T follicular helper cell (primary cell): Measurements from ENCODE around the gene PHACTR2.
"Not testable (repeated sequence)": the region's sequence is repeated elsewhere in the genome, so short reads cannot be mapped to it uniquely, and the experiment has no call there.

ENCODE experiments used
- DNase-seq: peaks from one replicate; pipeline ENCODE4 v3.0.0-alpha.2; 2020; ENCODE audit warnings: low read depth

The PHACTR2 gene

GRCh38 chr6:143807103-143807772 lies 129.5 kb downstream of the PHACTR2 start:
- DNase-seq = no peak

- DNase-seq = no peak
Measured at GRCh38 chr6:143810745-143811144, 133.0 kb downstream of the PHACTR2 start.

- no peak for DNase-seq
Measured at GRCh38 chr6:143811501-143812157, 133.9 kb downstream of the PHACTR2 start.

- no peak for DNase-seq
Measured at GRCh38 chr6:143817621-143818020, 139.9 kb downstream of the PHACTR2 start.

GRCh38 chr6:143821359-143821758 lies 143.6 kb downstream of the PHACTR2 start:
- DNase-seq = no peak

GRCh38 chr6:143822584-143823024 lies 144.8 kb downstream of the PHACTR2 start:
- no peak for DNase-seq

GRCh38 chr6:143823548-143823947 lies 145.8 kb downstream of the PHACTR2 start:
- DNase-seq = no peak

GRCh38 chr6:143828572-143828971 lies 150.8 kb downstream of the PHACTR2 start:
- DNase-seq = no peak

GRCh38 chr6:143836150-143836549 lies 158.4 kb downstream of the PHACTR2 start:
- no peak for DNase-seq

- DNase-seq = no peak
Measured at GRCh38 chr6:143838395-143838794, 160.6 kb downstream of the PHACTR2 start.

- no peak for DNase-seq
Measured at GRCh38 chr6:143839196-143839595, 161.4 kb downstream of the PHACTR2 start.

- no peak for DNase-seq
Measured at GRCh38 chr6:143840595-143841265, 163.0 kb downstream of the PHACTR2 start.

- no peak for DNase-seq
Measured at GRCh38 chr6:143842461-143842901, 164.7 kb downstream of the PHACTR2 start.

GRCh38 chr6:143842902-143843676 lies 165.3 kb downstream of the PHACTR2 start, which contains the start of gene LTV1:
TSS of gene LTV1 (plus strand) at chr6:143843338. CDS start at chr6:143843478, 140 bp downstream.
- DNase-seq = peak; percentile 90

GRCh38 chr6:143843677-143843999 lies 165.9 kb downstream of the PHACTR2 start:
- DNase-seq = no peak

GRCh38 chr6:143844006-143844405 lies 166.2 kb downstream of the PHACTR2 start:
- DNase-seq = no peak

- DNase-seq = no peak
Measured at GRCh38 chr6:143845033-143845432, 167.3 kb downstream of the PHACTR2 start.

GRCh38 chr6:143851706-143852105 lies 173.9 kb downstream of the PHACTR2 start:
- DNase-seq = not testable (repeated sequence)

- DNase-seq = not testable (repeated sequence)
Measured at GRCh38 chr6:143855057-143855456, 177.3 kb downstream of the PHACTR2 start.

- not testable (repeated sequence) for DNase-seq
Measured at GRCh38 chr6:143856762-143857161, 179.0 kb downstream of the PHACTR2 start.

- no peak for DNase-seq
Measured at GRCh38 chr6:143857651-143858050, 179.9 kb downstream of the PHACTR2 start.
